HG03280 (cell line): ENCODE data around the gene ARID4B.
"Not testable (repeated sequence)": the region's sequence is repeated elsewhere in the genome, so short reads cannot be mapped to it uniquely, and the experiment has no call there.

Source experiments
- ATAC-seq: cut with Tn5 transposase; IDR thresholded peaks from one replicate; pipeline ENCODE4 v1.9.1; 2021; ENCODE audit warnings: mild to moderate bottlenecking, moderate library complexity; ENCODE audit not compliant: unreplicated experiment

The ARID4B gene, protein sequence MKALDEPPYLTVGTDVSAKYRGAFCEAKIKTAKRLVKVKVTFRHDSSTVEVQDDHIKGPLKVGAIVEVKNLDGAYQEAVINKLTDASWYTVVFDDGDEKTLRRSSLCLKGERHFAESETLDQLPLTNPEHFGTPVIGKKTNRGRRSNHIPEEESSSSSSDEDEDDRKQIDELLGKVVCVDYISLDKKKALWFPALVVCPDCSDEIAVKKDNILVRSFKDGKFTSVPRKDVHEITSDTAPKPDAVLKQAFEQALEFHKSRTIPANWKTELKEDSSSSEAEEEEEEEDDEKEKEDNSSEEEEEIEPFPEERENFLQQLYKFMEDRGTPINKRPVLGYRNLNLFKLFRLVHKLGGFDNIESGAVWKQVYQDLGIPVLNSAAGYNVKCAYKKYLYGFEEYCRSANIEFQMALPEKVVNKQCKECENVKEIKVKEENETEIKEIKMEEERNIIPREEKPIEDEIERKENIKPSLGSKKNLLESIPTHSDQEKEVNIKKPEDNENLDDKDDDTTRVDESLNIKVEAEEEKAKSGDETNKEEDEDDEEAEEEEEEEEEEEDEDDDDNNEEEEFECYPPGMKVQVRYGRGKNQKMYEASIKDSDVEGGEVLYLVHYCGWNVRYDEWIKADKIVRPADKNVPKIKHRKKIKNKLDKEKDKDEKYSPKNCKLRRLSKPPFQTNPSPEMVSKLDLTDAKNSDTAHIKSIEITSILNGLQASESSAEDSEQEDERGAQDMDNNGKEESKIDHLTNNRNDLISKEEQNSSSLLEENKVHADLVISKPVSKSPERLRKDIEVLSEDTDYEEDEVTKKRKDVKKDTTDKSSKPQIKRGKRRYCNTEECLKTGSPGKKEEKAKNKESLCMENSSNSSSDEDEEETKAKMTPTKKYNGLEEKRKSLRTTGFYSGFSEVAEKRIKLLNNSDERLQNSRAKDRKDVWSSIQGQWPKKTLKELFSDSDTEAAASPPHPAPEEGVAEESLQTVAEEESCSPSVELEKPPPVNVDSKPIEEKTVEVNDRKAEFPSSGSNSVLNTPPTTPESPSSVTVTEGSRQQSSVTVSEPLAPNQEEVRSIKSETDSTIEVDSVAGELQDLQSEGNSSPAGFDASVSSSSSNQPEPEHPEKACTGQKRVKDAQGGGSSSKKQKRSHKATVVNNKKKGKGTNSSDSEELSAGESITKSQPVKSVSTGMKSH (N-terminal part only)

DNA sequence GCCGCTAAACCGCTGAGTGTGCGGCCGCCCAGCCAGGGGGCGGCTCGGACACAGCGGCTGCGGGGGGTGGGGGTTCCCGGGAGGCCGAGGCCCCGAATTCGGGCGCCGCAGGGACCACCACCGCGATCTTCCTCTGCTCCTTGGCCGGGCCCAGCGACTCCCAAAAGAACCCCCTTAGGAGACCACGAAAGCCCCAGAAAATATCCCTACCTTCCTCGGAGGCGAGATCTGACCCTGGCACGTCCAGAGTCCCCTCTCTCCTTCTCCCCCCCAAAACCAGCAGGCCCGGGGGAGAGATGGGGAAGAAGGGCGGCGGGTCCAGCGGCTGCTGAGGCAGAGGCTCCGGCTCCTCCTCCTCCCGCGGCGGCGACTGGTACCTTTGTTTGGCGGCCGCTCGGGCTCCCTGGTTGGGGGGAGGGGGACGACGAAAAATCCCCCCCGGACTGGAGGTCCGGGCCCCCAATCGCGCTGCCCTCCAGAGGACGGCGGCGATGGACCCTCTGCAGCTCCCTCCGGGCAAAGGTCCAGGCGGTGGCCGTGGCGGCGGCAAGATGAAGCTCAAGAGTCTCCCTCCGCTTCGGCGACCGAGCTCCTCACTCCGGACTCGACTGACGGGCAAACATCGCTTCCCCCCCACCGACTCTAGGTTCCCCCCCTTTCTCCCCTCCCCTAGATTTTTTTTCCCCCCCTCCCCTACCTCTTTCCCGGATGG is at the start of gene ARID4B:
Gene ARID4B, minus strand, starts transcription at position 621 of the 712 bp plus-strand sequence. CDS start 1,260 bp downstream, outside the sequence.
- ATAC-seq = peak; percentile 5

DNA sequence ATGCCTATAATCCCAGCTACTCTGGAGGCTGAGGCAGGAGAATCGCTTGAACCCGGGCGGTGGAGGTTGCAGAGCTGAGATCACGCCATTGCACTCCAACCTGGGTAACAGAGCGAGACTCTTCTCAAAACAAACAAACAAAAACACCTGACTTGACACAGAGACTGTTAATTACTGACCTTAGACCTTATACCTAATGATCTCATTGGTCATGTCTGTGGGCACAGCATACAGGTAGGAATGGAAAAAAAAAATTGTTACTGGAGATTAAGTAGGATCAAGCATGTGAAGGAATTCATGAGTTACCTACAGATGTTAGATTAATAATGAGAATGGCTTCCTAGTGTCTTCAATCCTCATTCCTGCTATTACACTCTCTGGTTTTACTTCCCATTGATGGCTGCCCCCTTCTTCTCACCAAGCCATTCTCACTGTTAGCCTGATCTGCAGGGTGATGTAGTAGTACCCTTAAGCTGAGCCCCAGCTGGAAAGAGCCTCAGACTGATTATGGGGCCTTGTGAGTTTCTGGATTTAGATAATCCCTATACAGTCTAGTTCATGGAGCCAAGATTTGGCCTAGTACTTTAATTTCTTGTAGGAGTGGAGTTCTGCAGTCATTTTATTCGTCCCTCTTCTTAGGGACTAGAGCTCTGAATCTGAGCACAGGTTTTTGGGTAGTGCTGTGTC is 48.1 kb upstream of the ARID4B start:
- no peak for ATAC-seq

DNA sequence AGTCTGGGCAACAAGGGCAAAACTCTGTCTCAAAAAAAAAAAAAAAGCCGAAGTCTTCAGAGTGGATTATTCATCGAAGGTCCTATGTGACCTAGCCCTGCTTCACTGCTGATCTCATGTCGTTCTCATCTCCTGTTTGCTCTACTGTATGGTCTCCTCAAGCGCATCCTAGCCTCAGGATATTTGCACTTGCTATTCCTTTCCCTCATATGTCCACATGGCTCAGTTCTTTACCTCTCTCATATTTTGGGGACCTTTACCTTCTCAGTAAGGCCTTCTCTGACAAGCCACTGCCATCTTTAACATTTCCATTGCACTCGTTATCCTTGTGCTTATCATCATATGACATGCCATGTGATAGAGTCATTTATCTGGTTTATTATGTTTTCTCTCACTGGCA is 41.8 kb upstream of the ARID4B start:
- no peak for ATAC-seq

DNA sequence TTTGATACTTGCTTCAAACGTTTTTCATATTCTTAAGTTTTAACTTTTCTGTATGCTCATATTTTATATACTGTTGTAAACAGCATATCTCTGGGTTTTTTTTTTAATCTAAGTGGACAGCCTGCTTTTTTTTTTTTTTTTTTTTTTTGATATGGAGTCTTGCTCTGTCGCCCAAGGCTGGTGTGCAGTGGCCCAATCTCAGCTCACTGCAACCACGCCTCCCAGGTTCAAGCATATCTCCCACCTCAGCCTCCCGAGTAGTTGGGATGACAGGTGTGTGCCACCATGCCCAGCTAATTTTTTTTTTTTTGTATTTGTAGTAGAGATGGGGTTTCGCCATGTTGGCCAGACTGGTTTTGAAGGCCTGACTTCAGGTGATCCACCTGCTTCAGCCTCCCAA is 40.4 kb upstream of the ARID4B start:
- ATAC-seq = no peak

DNA sequence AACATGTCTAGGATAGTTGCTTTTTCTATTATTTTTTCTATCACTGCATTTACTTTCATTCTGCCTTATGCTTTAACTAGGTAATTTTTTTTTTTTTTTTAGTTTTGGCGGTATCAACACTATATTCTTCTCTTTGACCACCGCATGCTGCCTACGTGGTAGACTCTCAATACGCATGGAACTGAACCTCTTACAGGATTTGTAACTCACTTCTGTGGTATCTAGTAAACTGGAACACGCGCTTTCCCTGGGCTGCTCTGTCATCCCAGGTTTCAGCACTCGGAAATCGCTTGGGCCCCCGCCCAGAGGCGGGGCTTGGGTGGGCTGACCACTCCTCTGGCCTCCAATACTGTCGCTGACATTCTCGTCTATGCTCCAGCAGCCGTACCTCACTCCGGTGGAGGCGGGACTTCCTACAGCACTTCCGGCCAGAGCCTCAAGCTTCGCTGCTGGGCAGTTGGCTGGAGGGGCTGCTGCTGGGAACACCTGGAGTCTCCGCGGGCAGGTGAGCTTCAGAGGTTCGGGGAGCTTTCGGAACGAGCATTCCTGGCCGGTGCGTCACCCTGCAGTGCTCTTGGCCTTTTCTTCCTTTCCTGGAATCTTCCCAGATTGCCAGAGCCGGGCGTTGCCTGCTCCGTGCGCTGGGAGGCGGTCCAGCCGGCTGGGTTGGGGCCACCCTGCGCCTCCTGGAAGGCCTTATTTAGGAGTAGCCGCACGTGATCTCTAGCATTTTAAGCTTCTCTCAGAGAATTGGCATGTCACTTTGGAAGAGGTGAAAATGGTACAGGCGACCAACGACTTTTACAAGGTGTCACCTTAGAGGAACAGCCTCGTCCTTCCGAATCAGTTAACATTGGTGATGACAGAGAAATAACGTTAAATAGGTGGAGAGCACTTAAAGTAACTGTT is 39.3 kb upstream of the ARID4B start, which contains the start of gene TBCE:
Gene TBCE, plus strand, starts transcription at position 428 of the 909 bp plus-strand sequence. CDS start 12,623 bp downstream, outside the sequence.
- peak; percentile 100 for ATAC-seq

DNA sequence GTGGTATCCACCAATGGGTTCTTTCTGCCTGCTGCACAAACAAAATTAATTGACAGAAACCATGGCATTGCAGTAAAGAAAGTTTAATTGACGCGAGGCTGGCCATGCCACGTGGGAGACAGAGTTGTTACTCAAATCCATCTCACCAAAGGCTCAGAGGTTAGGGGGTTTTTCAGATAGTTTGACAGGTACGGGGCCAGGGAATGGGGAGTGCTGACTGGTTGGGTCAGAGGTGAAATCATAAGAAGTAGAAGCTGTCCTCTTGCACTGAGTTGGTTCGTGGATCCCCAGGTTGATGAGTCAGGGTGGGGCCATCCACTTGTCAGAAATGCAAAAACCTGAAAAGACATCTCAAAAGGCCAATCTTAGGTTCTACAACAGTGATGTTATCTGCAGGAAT is 38.3 kb upstream of the ARID4B start:
- no peak for ATAC-seq

DNA sequence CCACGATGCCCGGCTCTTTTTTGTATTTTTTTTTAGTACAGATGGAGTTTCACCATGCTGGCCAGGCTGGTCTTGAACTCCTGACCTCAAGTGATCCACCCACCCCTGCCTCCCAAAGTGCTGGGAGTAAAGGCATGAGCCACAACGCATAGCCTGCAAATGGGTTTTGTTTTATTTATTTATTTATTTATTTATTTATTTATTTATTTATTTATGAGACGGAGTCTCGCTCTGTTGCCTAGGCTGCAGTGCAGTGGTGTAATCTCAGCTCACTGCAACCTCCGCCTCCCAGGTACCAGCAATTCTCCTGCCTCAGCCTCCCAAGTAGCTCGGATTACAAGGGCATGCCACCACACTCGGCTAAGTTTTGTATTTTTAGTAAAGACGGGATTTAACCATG is 36.2 kb upstream of the ARID4B start:
- ATAC-seq = not testable (repeated sequence)

DNA sequence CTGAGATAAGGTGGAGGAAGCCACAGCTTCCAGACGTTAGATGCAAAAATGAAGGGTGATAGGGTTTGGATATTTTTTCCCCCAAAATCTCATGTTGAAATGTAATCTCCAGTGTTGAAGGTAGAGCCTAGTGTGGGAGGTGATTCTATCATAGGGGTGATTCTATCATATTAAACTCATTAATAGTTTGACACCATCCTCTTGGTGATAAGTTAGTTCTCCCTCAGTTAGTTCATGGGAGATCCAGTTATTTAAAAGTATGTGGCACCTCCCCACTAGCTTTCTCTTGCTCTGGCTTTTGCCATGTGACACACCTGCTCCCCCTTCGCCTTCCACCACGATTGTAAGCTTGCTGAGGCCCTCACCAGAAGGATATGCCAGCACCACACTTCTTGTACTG is 30.9 kb upstream of the ARID4B start:
- no peak for ATAC-seq

DNA sequence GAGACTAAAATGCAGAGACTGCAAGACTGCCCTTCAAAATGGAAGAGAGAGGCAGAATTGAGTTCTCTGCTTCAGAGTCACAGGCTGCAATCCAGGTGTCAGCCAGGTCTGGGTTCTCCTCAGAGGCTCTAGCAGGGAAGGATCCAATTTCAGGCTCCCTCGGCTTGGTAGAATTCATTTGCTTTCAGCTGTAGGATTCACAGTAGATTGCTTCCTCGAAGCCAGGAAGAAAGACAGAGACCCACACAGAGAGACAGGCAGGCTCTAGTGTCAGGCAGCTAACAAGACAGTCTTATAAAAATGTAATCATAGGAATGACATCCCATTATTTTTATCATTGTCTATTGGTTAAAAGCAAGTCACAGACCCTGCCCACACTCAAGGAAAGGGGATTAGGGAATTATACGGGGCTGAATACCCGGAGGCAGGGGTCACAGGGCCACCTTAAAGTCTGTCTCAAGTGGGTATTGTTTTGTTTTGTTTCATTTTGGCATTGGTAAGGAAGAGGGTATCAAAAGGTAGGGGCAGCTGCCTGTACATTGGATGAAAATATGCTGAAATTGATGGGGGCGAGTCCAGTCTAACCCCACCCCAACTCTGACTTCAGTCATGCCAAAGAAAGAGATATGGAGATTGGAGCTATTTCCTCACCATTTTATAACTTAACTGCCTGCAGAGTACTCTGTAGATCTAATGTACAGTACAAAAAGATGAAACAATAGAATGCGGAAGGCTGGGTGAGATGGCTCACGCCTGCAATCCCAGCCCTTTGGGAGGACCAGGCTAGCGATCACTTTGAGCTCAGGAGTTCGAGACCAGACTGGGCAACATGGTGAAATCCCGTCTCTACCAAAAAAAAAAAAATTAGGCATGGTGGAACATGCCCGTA is 29.8 kb upstream of the ARID4B start:
- ATAC-seq = no peak

DNA sequence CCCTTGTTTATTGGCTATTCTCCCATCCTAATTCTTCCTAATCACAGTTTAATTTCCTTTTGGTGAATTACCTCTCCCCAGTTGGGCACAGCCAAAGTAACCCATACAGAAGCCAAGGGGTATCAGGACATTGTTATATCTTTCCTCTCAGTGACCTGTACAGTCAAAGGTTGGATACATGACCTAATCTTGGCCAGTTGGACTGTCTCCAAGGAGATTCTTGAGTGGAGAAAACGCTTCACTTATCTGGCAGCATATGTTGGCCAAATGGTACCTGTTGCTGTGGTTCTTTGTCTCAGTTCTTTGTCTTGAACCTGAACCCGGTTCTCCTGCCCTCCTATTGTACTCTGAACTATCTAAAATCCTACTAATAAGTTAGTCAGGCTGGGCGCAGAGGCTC is 23.9 kb upstream of the ARID4B start:
- no peak for ATAC-seq

DNA sequence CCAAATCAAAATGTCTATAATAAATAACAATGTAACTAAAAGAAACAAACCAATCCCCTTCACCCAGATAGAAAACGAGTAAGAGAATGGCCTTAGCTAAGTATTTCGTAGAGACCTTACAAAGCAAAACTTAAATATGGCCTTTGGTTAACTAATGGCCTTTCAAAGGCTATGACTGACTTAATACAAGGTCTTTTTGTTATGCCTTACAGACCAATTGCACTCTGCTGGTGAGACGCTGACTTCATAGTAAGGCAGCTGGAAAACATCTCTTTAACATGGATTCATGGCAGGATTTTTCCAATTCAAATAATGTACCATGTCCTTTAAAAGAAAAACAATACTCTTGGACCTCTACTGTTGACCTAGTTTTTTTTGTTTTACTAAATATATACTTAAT is 23.5 kb upstream of the ARID4B start:
- ATAC-seq = no peak

DNA sequence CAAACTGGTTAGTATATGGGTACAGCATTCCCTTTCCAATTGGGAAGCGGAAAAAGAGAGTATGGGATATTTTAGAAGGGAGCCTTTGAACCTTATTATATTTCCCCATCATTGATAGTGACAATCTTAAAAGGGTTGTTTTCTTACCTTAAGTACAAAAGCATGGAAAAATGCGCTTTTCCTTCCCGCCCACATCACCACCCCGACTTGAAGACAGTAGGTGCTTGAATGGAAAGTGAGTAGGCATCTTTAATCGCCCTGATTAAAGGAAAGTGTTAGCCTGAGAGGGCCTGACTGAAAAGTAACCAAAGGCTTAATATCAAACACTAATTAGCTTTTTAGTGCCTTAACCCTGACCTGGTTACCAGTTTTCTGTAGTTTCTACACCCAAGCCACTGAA is 15.7 kb upstream of the ARID4B start:
- no peak for ATAC-seq

DNA sequence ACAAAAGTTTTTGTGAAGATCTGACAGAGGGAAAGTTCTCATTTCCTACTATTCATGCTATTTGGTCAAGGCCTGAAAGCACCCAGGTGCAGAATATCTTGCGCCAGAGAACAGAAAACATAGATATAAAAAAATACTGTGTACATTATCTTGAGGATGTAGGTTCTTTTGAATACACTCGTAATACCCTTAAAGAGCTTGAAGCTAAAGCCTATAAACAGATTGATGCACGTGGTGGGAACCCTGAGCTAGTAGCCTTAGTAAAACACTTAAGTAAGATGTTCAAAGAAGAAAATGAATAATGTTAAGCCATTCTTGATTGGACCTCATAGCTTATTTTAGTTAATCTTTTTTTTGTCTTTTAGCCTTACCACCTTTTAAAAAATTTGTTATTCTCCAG is 14.5 kb upstream of the ARID4B start:
- ATAC-seq = no peak

DNA sequence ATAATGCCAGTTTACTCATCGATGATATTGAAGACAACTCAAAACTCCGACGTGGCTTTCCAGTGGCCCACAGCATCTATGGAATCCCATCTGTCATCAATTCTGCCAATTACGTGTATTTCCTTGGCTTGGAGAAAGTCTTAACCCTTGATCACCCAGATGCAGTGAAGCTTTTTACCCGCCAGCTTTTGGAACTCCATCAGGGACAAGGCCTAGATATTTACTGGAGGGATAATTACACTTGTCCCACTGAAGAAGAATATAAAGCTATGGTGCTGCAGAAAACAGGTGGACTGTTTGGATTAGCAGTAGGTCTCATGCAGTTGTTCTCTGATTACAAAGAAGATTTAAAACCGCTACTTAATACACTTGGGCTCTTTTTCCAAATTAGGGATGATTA is 14.1 kb upstream of the ARID4B start:
- no peak for ATAC-seq

DNA sequence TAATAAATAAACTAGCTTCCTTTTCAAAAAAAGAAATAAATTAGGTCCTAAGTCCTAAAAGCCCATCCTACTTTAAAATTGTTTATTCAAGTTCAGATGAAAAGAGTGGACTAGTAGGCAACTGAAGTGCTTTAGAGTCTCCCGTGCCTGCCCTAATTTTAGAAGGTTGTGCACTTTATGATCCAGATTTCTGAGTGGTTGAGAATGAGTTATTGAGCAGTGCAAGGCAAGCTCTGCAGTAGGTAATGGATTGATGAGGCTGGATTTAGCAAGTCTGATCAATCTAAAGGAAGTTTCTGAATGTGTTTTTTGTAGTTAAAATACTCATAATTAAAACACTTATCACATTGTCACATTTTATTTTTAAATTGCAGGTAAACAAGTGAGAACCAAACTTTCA is 13.4 kb upstream of the ARID4B start:
- no peak for ATAC-seq

DNA sequence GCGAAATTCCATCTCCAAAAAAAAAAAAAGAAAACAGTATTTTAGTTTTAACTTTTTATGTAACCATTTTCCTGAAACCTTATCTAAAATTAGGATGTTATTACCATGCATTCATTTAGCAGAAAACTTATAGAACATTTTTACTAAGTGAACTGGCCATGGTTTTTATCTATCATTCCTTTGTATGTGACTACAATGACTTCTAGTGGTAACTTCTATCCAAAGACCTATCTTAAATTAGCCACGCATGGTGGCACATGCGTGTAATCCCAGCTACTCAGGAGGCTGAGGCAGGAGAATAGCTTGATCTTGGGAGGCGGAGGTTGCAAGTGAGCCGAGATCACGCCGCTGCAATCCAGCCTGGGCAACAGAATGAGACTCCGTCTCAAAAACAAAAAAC is 11.8 kb upstream of the ARID4B start:
- ATAC-seq = no peak

DNA sequence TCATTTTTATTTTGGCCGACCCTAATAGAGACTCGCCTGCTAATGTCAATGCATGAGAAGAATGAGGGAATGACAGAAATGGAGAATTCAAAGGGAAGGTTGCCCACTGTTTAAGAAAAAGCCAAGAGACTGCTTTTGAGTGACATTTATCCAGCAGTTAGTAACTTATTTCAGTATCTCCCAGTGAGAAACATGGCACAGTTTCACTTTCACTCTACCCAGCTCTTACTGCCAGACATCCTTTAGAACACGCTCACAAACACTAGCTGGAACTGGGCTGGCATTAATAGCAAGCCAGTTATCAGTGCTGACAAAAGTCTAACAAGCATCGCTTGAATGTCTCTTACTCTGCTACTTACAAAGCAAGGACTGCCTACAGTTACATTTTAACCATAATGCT is 8.9 kb upstream of the ARID4B start:
- no peak for ATAC-seq

DNA sequence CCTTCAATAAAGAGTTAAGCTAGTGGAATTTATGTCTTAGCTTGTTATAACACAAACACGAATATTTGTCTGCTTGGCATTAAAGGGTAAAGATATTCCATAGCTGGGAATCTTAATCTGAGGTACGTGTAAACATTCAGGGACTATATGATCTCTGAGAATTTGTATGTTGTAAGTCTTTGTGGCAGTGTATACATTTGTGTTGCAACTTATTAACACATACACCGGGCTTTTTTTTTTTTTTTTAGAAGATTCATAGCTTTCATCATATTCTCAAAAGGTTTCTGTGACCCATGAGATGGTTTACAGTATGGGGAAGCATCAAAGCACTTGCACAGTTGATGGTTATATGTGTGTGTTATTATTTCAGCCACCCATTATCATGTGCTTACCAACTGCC is 3.4 kb upstream of the ARID4B start:
- no peak for ATAC-seq
